Stimulated activated CD8-positive, alpha-beta memory T cell treated with anti-CD3 and anti-CD28 coated beads, Interleukin-7, amount 100 ng/mL, for 24 hours (primary cell): Measurements from ENCODE around the gene BLTP1.
"Not testable (repeated sequence)": the region's sequence is repeated elsewhere in the genome, so short reads cannot be mapped to it uniquely, and the experiment has no call there.

Experiments
- DNase-seq: peaks from one replicate; pipeline ENCODE4 v3.0.0-alpha.2; 2020; ENCODE audit warnings: low read depth

BLTP1 gene

GRCh38 chr4:122151982-122152710, at the start of gene BLTP1:
BLTP1 (plus strand) TSS chr4:122152331; CDS start chr4:122170648, 18,317 bp downstream.
- DNase-seq: peak; percentile 71

- DNase-seq: no peak
Observed at GRCh38 chr4:122104184-122104583, 47.9 kb upstream of the BLTP1 start.

GRCh38 chr4:122107680-122108079, 44.5 kb upstream of the BLTP1 start:
- no peak for DNase-seq

GRCh38 chr4:122110304-122110703, 41.8 kb upstream of the BLTP1 start:
- not testable (repeated sequence) for DNase-seq

GRCh38 chr4:122117743-122118142, 34.4 kb upstream of the BLTP1 start:
- DNase-seq: no peak

GRCh38 chr4:122118243-122118642, 33.9 kb upstream of the BLTP1 start:
- DNase-seq: no peak

- DNase-seq: no peak
Observed at GRCh38 chr4:122119739-122120138, 32.4 kb upstream of the BLTP1 start.

GRCh38 chr4:122121593-122121992, 30.5 kb upstream of the BLTP1 start:
- DNase-seq: no peak

- no peak for DNase-seq
Observed at GRCh38 chr4:122122083-122122482, 30.0 kb upstream of the BLTP1 start.

- DNase-seq: no peak
Observed at GRCh38 chr4:122129061-122129460, 23.1 kb upstream of the BLTP1 start.

GRCh38 chr4:122131562-122132157, 20.5 kb upstream of the BLTP1 start:
- no peak for DNase-seq

GRCh38 chr4:122132891-122133290, 19.2 kb upstream of the BLTP1 start:
- DNase-seq: no peak

GRCh38 chr4:122139139-122139538, 13.0 kb upstream of the BLTP1 start:
- DNase-seq: no peak

- DNase-seq: no peak
Observed at GRCh38 chr4:122140834-122141233, 11.3 kb upstream of the BLTP1 start.

- DNase-seq: no peak
Observed at GRCh38 chr4:122142687-122143086, 9.4 kb upstream of the BLTP1 start.

GRCh38 chr4:122146652-122147051, 5.5 kb upstream of the BLTP1 start:
- no peak for DNase-seq

- no peak for DNase-seq
Observed at GRCh38 chr4:122150931-122151330, 1.2 kb upstream of the BLTP1 start.

GRCh38 chr4:122152711-122153226, 638 bp downstream of the BLTP1 start:
- DNase-seq: peak; percentile 6

GRCh38 chr4:122156819-122157218, 4.7 kb downstream of the BLTP1 start:
- DNase-seq: no peak

GRCh38 chr4:122163301-122163700, 11.2 kb downstream of the BLTP1 start:
- no peak for DNase-seq

GRCh38 chr4:122163767-122164166, 11.6 kb downstream of the BLTP1 start:
- DNase-seq: no peak

GRCh38 chr4:122167369-122167768, 15.2 kb downstream of the BLTP1 start:
- no peak for DNase-seq

- DNase-seq: no peak
Observed at GRCh38 chr4:122170775-122171174, 18.6 kb downstream of the BLTP1 start.

GRCh38 chr4:122171323-122171722, 19.2 kb downstream of the BLTP1 start:
- DNase-seq: no peak
